Stimulated activated CD4-positive, alpha-beta T cell treated with anti-CD3 and anti-CD28 coated beads, Interleukin-1b, Interleukin-23, amount 100 ng/mL, for 24 hours (primary cell): ENCODE data around the gene CFAP97D2.

Experiments
- DNase-seq, 4 experiments: peaks; one replicate each; pipeline ENCODE4 v3.0.0-alpha.2; 2020; ENCODE audit warnings: low read depth in 4 of 4, low spot score in 1 of 4

Gene CFAP97D2

GRCh38 chr13:114264886-114265611, 86.0 kb downstream of the CFAP97D2 start:
- no peak for DNase-seq

- DNase-seq, result no peak
Observed at GRCh38 chr13:114266241-114266640, 87.2 kb downstream of the CFAP97D2 start.

- no peak for DNase-seq
Observed at GRCh38 chr13:114268344-114269280, 89.6 kb downstream of the CFAP97D2 start.

GRCh38 chr13:114269281-114269770, 90.3 kb downstream of the CFAP97D2 start:
- DNase-seq, result no peak
